Chondrocyte (in vitro differentiated cells): ENCODE results near the gene DEFB132. TPM values are rescaled to one million over a fixed set of nuclear protein-coding genes. Genes with fewer than 3 reads are reported as not detected.
A peak's percentile ranks its signal among the peaks of the same experiment; 100 is the strongest.

Experiments used
- DNase-seq: peaks from one replicate; pipeline ENCODE4 v3.0.0; 2021; ENCODE audit warnings: mixed read lengths, low spot score
- H3K27ac Mint-ChIP-seq: one replicate; pipeline ENCODE4 v1.8.0; 2021; ENCODE audit warnings: mild to moderate bottlenecking, moderate library complexity, mixed read lengths; ENCODE audit not compliant: unreplicated experiment
- H3K27me3 Mint-ChIP-seq: 2 replicates; pipeline ENCODE4 v1.8.0; 2021; ENCODE audit warnings: low read depth, mixed read lengths
- H3K36me3 Mint-ChIP-seq: 2 replicates; pipeline ENCODE4 v1.8.0; 2021; ENCODE audit warnings: low read depth, mixed read lengths
- H3K4me1 Mint-ChIP-seq: 2 replicates; pipeline ENCODE4 v1.8.0; 2021; ENCODE audit warnings: low read depth, mild to moderate bottlenecking, mixed read lengths
- H3K4me3 Mint-ChIP-seq: one replicate; pipeline ENCODE4 v1.8.0; 2021; ENCODE audit warnings: mild to moderate bottlenecking, moderate library complexity, mixed read lengths; ENCODE audit not compliant: unreplicated experiment
- H3K9me3 Mint-ChIP-seq: 2 replicates; pipeline ENCODE4 v1.8.0; 2021; ENCODE audit warnings: low read depth, mixed read lengths
- CTCF ChIP-seq: fragments of 200-600 bp; sonication (generic); IDR thresholded peaks from 2 replicates; pipeline ENCODE4 v1.5.0; 2021; ENCODE audit warnings: antibody characterized with exemption, mild to moderate bottlenecking, moderate library complexity
- total RNA-seq: library from RNA; stranded (reverse); gene quantifications from 3 replicates; pipeline ENCODE4 v1.2.1, GENCODE V29; 2021

DEFB132 gene
- total RNA-seq, 1 donor from 2014 or later, result not detected

DNA sequence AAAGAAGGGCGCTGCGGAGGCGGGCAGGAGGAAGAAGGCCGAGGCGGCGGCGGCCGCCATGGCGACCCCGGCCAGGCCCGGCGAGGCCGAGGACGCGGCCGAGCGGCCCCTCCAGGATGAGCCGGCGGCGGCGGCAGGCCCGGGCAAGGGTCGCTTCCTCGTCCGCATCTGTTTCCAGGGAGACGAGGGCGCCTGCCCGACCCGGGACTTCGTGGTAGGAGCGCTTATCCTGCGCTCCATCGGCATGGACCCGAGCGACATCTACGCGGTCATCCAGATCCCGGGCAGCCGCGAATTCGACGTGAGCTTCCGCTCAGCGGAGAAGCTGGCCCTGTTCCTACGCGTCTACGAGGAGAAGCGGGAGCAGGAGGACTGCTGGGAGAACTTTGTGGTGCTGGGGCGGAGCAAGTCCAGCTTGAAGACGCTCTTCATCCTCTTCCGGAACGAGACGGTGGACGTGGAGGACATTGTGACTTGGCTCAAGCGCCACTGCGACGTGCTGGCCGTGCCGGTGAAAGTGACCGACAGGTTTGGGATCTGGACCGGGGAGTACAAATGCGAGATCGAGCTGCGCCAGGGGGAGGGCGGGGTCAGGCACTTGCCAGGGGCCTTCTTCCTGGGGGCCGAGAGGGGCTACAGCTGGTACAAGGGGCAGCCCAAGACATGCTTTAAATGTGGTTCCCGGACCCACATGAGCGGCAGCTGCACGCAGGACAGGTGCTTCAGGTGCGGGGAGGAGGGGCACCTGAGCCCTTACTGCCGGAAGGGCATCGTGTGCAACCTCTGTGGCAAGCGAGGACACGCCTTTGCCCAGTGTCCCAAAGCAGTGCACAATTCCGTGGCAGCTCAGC lies 40.6 kb downstream of the DEFB132 start:
- H3K9me3 Mint-ChIP-seq, result no peaks in the 10 kb centered on the region
- H3K4me1 Mint-ChIP-seq, result peaks cover 48% of the 10 kb centered on the region
- H3K4me3 Mint-ChIP-seq, result peak overlapping the region; percentile 94
- no peak for DNase-seq
- no peaks in the 10 kb centered on the region for H3K27me3 Mint-ChIP-seq
- H3K36me3 Mint-ChIP-seq, result peaks cover 4% of the 10 kb centered on the region
- peak overlapping the region; percentile 96 for H3K27ac Mint-ChIP-seq
- TF ChIP-seq CTCF, result peak; percentile 12

GRCh38 chr20:298776-299391 lies 41.4 kb downstream of the DEFB132 start:
- DNase-seq, result no peak
- Mint-ChIP-seq H3K27ac (peak overlapping the region; percentile 96), H3K4me3 (peak overlapping the region; percentile 94), H3K4me1 (peaks cover 48% of the 10 kb centered on the region), H3K9me3 (no peaks in the 10 kb centered on the region), H3K36me3 (peaks cover 4% of the 10 kb centered on the region), H3K27me3 (no peaks in the 10 kb centered on the region)
- TF ChIP-seq CTCF, result no peak

DNA sequence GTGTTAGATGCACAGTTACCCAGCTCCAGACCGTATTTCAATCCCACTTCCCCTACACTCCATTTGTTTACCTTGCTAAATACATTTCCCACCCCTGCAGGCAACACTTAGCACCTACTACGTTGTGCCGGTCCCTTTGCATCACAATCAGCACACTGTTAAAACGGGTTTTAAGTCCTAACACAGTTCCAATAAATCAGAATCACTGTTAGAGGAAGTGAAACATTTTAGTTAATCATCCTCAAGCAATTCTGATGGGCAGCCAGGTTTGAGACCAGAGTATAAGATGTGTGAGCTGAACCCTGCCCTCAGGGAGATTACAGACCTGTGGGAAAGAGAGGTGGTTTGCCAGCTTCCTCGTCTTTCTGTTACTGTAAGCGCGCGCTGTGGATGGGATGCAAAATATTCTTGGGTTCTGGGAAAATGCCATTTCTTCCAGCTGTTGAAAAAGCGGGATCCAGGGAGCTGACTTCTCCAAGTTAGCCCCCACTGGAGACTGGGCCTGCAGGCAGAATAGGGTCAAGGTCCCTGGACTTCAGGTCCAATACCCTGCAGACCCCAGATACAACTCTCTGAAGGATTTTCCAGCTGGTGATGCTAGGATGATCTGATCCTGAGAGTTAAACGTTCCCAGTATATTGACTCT lies 42.9 kb downstream of the DEFB132 start:
- H3K4me1 Mint-ChIP-seq, result peaks cover 48% of the 10 kb centered on the region
- H3K36me3 Mint-ChIP-seq, result peaks cover 4% of the 10 kb centered on the region
- no peak for TF ChIP-seq CTCF
- no peak for DNase-seq
- H3K27me3 Mint-ChIP-seq, result no peaks in the 10 kb centered on the region
- peak overlapping the region; percentile 82 for H3K27ac Mint-ChIP-seq
- H3K9me3 Mint-ChIP-seq, result no peaks in the 10 kb centered on the region
- peak overlapping the region; percentile 46 for H3K4me3 Mint-ChIP-seq

- H3K36me3 Mint-ChIP-seq, result peaks cover 4% of the 10 kb centered on the region
- no peak for TF ChIP-seq CTCF
- no peak overlapping the region for H3K4me3 Mint-ChIP-seq
- no peaks in the 10 kb centered on the region for H3K9me3 Mint-ChIP-seq
- H3K4me1 Mint-ChIP-seq, result peaks cover 36% of the 10 kb centered on the region
- H3K27me3 Mint-ChIP-seq, result no peaks in the 10 kb centered on the region
- no peak overlapping the region for H3K27ac Mint-ChIP-seq
- DNase-seq, result no peak
Observed at GRCh38 chr20:301886-302848, 44.6 kb downstream of the DEFB132 start.
